Neural cell (in vitro differentiated cells): ENCODE measurements around the gene CDKAL1. TPM values are rescaled to one million over a fixed set of nuclear protein-coding genes. Genes with fewer than 3 reads are reported as not detected.

ENCODE experiments used
- H2AFZ ChIP-seq: fragments of 200-600, 300-800 bp; sonication (generic), shearing (Covaris generic); 2 replicates; pipeline ENCODE4 v1.6.0; 2014; ENCODE audit warnings: low read depth, mild to moderate bottlenecking, antibody characterized with exemption, low read length, moderate library complexity
- H3F3A ChIP-seq: fragments of 200-600 bp; shearing (Covaris generic); 2 replicates; pipeline ENCODE4 v1.6.1; 2016; ENCODE audit warnings: mild to moderate bottlenecking, moderate library complexity, mixed read lengths, antibody characterized with exemption, low read length; ENCODE audit not compliant: insufficient read depth, poor library complexity, severe bottlenecking
- H3K27ac ChIP-seq: fragments of 200-600, 300-800 bp; sonication (generic), shearing (Covaris generic); 2 replicates; pipeline ENCODE4 v1.5.1; 2014; ENCODE audit warnings: mild to moderate bottlenecking, low read length, moderate library complexity
- H3K27me3 ChIP-seq: fragments of 300-800, 200-600 bp; sonication (generic), shearing (Covaris generic); 2 replicates; pipeline ENCODE4 v1.6.0; 2014; ENCODE audit warnings: mild to moderate bottlenecking, low read depth, low read length, moderate library complexity; ENCODE audit not compliant: insufficient read depth
- H3K36me3 ChIP-seq: fragments of 300-800, 200-600 bp; sonication (generic), shearing (Covaris generic); 2 replicates; pipeline ENCODE4 v1.5.1; 2014; ENCODE audit warnings: mild to moderate bottlenecking, antibody characterized with exemption, low read length, moderate library complexity; ENCODE audit not compliant: insufficient read depth
- H3K4me2 ChIP-seq: fragments of 300-800, 200-600 bp; sonication (generic), shearing (Covaris generic); 2 replicates; pipeline ENCODE4 v1.6.0; 2014; ENCODE audit warnings: mild to moderate bottlenecking, low read length
- H3K4me3 ChIP-seq: fragments of 300-800, 200-600 bp; sonication (generic), shearing (Covaris generic); 2 replicates; pipeline ENCODE4 v1.5.1; 2014; ENCODE audit warnings: mild to moderate bottlenecking, low read length, moderate library complexity
- H3K79me2 ChIP-seq: fragments of 200-600 bp; shearing (Covaris generic); replicated peaks from 2 replicates; pipeline ENCODE4 v1.6.0; 2014; ENCODE audit warnings: mild to moderate bottlenecking, low read length, moderate library complexity; ENCODE audit not compliant: insufficient read depth
- H3K9ac ChIP-seq: fragments of 300-800, 200-600 bp; sonication (generic), shearing (Covaris generic); 2 replicates; pipeline ENCODE4 v1.6.1; 2016; ENCODE audit warnings: mild to moderate bottlenecking, low read length, mixed read lengths
- H3K9me2 ChIP-seq: fragments of 200-600 bp; shearing (Covaris generic); 2 replicates; pipeline ENCODE4 v1.6.1; 2016; ENCODE audit warnings: mild to moderate bottlenecking, low read length, mixed read lengths; ENCODE audit not compliant: insufficient read depth
- H3K9me3 ChIP-seq: fragments of 200-600, 300-800 bp; sonication (generic), shearing (Covaris generic); 2 replicates; pipeline ENCODE4 v1.6.1; 2016; ENCODE audit warnings: mild to moderate bottlenecking, mixed run types, low read length, moderate library complexity, mixed read lengths
- H4K20me1 ChIP-seq: fragments of 200-600 bp; shearing (Covaris generic); 2 replicates; pipeline ENCODE4 v1.6.1; 2016; ENCODE audit warnings: mild to moderate bottlenecking, mixed run types; ENCODE audit not compliant: insufficient read depth
- EP300 ChIP-seq: fragments of 450-650 bp; conservative IDR thresholded peaks from 2 replicates; pipeline ENCODE4 v1.6.1; 2014; ENCODE audit warnings: antibody characterized with exemption, mild to moderate bottlenecking, moderate library complexity; ENCODE audit not compliant: poor library complexity, severe bottlenecking
- EZH2 ChIP-seq: fragments of 200-600, 300-800 bp; shearing (Covaris generic), sonication (generic); IDR thresholded peaks from 2 replicates; pipeline ENCODE4 v1.6.1; 2014; ENCODE audit warnings: antibody characterized with exemption, low read length, borderline replicate concordance, mild to moderate bottlenecking; ENCODE audit not compliant: insufficient read depth, poor library complexity, severe bottlenecking
- MXI1 ChIP-seq: fragments of 450-650 bp; conservative IDR thresholded peaks from 2 replicates; pipeline ENCODE4 v1.6.1; 2014; ENCODE audit warnings: antibody characterized with exemption, mild to moderate bottlenecking; ENCODE audit not compliant: poor library complexity, severe bottlenecking
- POLR2AphosphoS5 ChIP-seq: IDR thresholded peaks from 2 replicates; pipeline ENCODE4 v1.6.1; 2012
- RAD21 ChIP-seq: fragments of 450-650 bp; conservative IDR thresholded peaks from 2 replicates; pipeline ENCODE4 v1.6.1; 2014; ENCODE audit warnings: antibody characterized with exemption, mild to moderate bottlenecking, moderate library complexity
- SMC3 ChIP-seq: fragments of 450-650 bp; conservative IDR thresholded peaks from 2 replicates; pipeline ENCODE4 v1.6.1; 2014; ENCODE audit warnings: antibody characterized with exemption, mild to moderate bottlenecking, moderate library complexity; ENCODE audit not compliant: poor library complexity
- TAF1 ChIP-seq: IDR thresholded peaks from 2 replicates; pipeline ENCODE4 v1.6.1; 2012; ENCODE audit warnings: low read depth
- polyA plus RNA-seq: library from polyadenylated mRNA; depleted of rRNA; stranded (reverse); fragments of >200 nt; gene quantifications from 2 replicates; pipeline ENCODE4 v1.2.3, GENCODE V29; 2014
- TF ChIP-seq, protein P1 (sequence below): IDR thresholded peaks from 2 replicates; pipeline ENCODE4 v1.6.1; 2012; ENCODE audit warnings: borderline replicate concordance
- TF ChIP-seq, protein P2 (sequence below): fragments of 450-650 bp; IDR thresholded peaks from 2 replicates; pipeline ENCODE4 v1.5.1; 2014; ENCODE audit warnings: antibody characterized with exemption, mild to moderate bottlenecking, moderate library complexity; ENCODE audit not compliant: poor library complexity, severe bottlenecking

The CDKAL1 gene
- polyA plus RNA-seq, 1 donor from 2014 or later, result 10.7 TPM

DNA sequence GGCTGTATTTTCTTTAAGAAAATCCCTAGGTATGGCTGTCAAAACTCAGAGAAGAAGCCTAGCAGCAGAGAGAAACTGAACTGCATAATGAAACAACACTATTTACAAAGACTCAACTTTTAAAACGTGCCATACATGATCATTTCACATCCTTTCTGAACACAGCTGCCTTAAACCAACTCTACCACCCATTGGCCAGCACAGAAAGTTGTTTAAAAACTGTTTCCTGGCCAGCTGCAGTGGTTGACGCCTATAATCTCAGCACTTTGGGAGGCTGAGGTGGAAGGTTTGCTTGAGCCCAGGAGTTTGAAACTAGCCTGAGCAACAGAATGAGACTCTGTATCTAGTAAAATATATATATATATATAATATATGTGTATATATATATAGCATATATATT is 722.9 kb downstream of the CDKAL1 start:
- Histone ChIP-seq H4K20me1 (no peaks in the 10 kb centered on the region), H3K9me3 (no peaks in the 10 kb centered on the region), H3K36me3 (no peaks in the 10 kb centered on the region), H2AFZ (no peak overlapping the region), H3K9me2 (no peaks in the 10 kb centered on the region), H3K79me2 (no peaks in the 10 kb centered on the region), H3K4me2 (no peak overlapping the region), H3F3A (no peaks in the 10 kb centered on the region), H3K4me3 (no peak overlapping the region), H3K27me3 (no peaks in the 10 kb centered on the region), H3K27ac (no peak overlapping the region), H3K9ac (no peak overlapping the region)
- no peak for TF ChIP-seq SMC3
- TF ChIP-seq EZH2, result no peak
- TF ChIP-seq RAD21, result no peak
- TF ChIP-seq POLR2AphosphoS5, result no peak
- TF ChIP-seq, protein P1, sequence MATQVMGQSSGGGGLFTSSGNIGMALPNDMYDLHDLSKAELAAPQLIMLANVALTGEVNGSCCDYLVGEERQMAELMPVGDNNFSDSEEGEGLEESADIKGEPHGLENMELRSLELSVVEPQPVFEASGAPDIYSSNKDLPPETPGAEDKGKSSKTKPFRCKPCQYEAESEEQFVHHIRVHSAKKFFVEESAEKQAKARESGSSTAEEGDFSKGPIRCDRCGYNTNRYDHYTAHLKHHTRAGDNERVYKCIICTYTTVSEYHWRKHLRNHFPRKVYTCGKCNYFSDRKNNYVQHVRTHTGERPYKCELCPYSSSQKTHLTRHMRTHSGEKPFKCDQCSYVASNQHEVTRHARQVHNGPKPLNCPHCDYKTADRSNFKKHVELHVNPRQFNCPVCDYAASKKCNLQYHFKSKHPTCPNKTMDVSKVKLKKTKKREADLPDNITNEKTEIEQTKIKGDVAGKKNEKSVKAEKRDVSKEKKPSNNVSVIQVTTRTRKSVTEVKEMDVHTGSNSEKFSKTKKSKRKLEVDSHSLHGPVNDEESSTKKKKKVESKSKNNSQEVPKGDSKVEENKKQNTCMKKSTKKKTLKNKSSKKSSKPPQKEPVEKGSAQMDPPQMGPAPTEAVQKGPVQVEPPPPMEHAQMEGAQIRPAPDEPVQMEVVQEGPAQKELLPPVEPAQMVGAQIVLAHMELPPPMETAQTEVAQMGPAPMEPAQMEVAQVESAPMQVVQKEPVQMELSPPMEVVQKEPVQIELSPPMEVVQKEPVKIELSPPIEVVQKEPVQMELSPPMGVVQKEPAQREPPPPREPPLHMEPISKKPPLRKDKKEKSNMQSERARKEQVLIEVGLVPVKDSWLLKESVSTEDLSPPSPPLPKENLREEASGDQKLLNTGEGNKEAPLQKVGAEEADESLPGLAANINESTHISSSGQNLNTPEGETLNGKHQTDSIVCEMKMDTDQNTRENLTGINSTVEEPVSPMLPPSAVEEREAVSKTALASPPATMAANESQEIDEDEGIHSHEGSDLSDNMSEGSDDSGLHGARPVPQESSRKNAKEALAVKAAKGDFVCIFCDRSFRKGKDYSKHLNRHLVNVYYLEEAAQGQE, result no peak
- TF ChIP-seq, protein P2, sequence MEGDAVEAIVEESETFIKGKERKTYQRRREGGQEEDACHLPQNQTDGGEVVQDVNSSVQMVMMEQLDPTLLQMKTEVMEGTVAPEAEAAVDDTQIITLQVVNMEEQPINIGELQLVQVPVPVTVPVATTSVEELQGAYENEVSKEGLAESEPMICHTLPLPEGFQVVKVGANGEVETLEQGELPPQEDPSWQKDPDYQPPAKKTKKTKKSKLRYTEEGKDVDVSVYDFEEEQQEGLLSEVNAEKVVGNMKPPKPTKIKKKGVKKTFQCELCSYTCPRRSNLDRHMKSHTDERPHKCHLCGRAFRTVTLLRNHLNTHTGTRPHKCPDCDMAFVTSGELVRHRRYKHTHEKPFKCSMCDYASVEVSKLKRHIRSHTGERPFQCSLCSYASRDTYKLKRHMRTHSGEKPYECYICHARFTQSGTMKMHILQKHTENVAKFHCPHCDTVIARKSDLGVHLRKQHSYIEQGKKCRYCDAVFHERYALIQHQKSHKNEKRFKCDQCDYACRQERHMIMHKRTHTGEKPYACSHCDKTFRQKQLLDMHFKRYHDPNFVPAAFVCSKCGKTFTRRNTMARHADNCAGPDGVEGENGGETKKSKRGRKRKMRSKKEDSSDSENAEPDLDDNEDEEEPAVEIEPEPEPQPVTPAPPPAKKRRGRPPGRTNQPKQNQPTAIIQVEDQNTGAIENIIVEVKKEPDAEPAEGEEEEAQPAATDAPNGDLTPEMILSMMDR, result no peak
- TF ChIP-seq MXI1, result no peak
- no peak for TF ChIP-seq TAF1
- no peak for TF ChIP-seq EP300

DNA sequence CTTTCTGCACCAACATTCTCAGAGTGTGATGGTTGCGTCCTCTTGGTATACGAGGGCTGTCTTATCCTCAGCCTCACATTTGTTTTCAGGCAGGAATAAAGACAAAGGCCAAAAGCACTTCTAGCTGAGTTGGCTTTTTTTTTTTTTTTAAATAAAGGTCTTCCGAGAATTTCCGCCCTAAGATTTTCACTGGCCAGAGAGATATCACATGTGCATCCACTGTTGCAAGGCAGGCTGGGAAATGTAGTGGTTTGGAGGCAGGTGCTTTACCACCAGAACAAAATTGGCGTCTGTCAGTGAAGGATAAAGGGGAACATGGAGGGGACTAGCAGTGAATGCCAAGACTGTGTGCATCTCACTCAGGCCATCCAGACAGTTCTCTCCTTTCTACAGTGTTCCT is 724.4 kb downstream of the CDKAL1 start:
- no peaks in the 10 kb centered on the region for H3F3A ChIP-seq
- no peak overlapping the region for H3K9ac ChIP-seq
- no peaks in the 10 kb centered on the region for H3K9me2 ChIP-seq
- no peak overlapping the region for H3K27ac ChIP-seq
- no peaks in the 10 kb centered on the region for H4K20me1 ChIP-seq
- H3K27me3 ChIP-seq, result no peaks in the 10 kb centered on the region
- H2AFZ ChIP-seq, result no peak overlapping the region
- H3K4me3 ChIP-seq, result no peak overlapping the region
- TF ChIP-seq RAD21 (no peak), EP300 (no peak), POLR2AphosphoS5 (no peak), MXI1 (no peak), TAF1 (no peak), SMC3 (no peak), EZH2 (no peak)
- TF ChIP-seq, protein P2, result no peak
- TF ChIP-seq, protein P1, result no peak
- no peaks in the 10 kb centered on the region for H3K79me2 ChIP-seq
- no peaks in the 10 kb centered on the region for H3K9me3 ChIP-seq
- no peak overlapping the region for H3K4me2 ChIP-seq
- no peaks in the 10 kb centered on the region for H3K36me3 ChIP-seq
